ENCODE measurements around the gene SLC8A1. TPM values are rescaled to one million over a fixed set of nuclear protein-coding genes. Genes with fewer than 3 reads are reported as not detected.

The SLC8A1 gene
- total RNA-seq, 1 experiment from 2014 or later = 0.43 TPM

DNA sequence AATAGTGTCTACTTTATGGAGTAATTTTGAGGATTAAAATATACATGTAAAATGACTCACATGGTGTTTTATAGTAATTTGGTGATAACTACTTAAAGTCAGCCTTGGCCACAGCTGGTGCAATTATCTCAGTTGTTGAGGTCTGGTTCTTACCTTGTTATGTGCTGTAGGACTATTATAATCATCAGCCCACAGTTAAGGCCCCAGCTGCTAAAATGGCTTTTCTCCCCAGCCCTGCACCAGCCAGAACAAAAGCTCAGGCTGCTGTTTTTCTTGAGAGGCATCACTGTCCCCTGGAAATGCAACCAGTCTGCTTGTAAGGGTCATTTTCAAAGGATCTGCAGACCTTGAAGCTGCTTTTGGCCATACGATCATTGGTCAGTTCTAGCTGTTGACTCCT lies 389.5 kb downstream of the SLC8A1 start:
- intact Hi-C loops (cut with micrococcal nuclease; ENCODE audit: unreplicated experiment) = no loop called here
- H3K9me3 Mint-ChIP-seq (ENCODE audit: unreplicated experiment) = peaks cover 26% of the 10 kb centered on the region
- TF ChIP-seq, protein P1, sequence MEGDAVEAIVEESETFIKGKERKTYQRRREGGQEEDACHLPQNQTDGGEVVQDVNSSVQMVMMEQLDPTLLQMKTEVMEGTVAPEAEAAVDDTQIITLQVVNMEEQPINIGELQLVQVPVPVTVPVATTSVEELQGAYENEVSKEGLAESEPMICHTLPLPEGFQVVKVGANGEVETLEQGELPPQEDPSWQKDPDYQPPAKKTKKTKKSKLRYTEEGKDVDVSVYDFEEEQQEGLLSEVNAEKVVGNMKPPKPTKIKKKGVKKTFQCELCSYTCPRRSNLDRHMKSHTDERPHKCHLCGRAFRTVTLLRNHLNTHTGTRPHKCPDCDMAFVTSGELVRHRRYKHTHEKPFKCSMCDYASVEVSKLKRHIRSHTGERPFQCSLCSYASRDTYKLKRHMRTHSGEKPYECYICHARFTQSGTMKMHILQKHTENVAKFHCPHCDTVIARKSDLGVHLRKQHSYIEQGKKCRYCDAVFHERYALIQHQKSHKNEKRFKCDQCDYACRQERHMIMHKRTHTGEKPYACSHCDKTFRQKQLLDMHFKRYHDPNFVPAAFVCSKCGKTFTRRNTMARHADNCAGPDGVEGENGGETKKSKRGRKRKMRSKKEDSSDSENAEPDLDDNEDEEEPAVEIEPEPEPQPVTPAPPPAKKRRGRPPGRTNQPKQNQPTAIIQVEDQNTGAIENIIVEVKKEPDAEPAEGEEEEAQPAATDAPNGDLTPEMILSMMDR (IDR thresholded peaks at IDR 0.05; ENCODE audit: insufficient read depth in 1 of 2, low read depth in 1 of 2, low read length in 1 of 2, severe bottlenecking in 1 of 2, unreplicated experiment in 1 of 2) = no peak
- no peaks in the 10 kb centered on the region for H3K27me3 ChIP-seq (replicated peaks; ENCODE audit: control insufficient read depth, insufficient read depth, low read length)
- ChIA-PET CTCF (no interaction called here), POLR2A (no interaction called here)
- H3K9me3 ChIP-seq = peaks cover 2% of the 10 kb centered on the region; the same call in 1 of the 2 replicates
- no peak for DNase-seq
- no peaks in the 10 kb centered on the region for H3K36me3 Mint-ChIP-seq (ENCODE audit: insufficient read depth, unreplicated experiment)
- no peak overlapping the region for H3K4me3 ChIP-seq (ENCODE audit: low read depth, low read length)
- no peaks in the 10 kb centered on the region for H3K4me1 ChIP-seq
- no peaks in the 10 kb centered on the region for H3K4me1 Mint-ChIP-seq (ENCODE audit: low read depth, unreplicated experiment)
- H3K36me3 ChIP-seq (ENCODE audit: control insufficient read depth, insufficient read depth, low read length) = no peaks in the 10 kb centered on the region
- no peak overlapping the region for H3K4me3 Mint-ChIP-seq (ENCODE audit: unreplicated experiment)
- H3K27me3 Mint-ChIP-seq (ENCODE audit: insufficient read depth, unreplicated experiment) = peaks cover 5% of the 10 kb centered on the region
- BruUV-seq (replicated peaks) = no TSS peak
- H3K27ac Mint-ChIP-seq (ENCODE audit: unreplicated experiment) = no peak overlapping the region

DNA sequence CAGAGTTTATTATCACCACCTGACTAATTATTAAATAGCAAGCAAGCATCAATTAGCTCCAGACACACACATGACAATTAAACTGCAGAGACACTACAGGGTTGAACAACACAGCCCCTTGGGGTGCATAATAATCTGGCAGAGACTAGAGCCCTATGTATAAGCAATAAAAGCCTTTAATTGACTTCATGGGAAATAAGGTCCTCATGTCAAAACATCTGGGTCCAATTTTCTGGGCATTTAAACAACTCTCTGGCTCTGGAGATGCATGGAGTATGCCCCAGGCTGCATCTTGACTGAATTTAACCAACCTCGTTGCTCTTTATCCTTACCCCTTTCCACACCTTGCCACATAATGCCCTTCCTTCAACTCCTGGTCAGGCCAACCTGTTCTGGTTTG lies 402.1 kb downstream of the SLC8A1 start:
- no peaks in the 10 kb centered on the region; the same call in 1 of the 2 replicates for H3K27me3 ChIP-seq (replicated peaks; ENCODE audit: control insufficient read depth, insufficient read depth, low read length)
- TF ChIP-seq, protein P1 (IDR thresholded peaks at IDR 0.05; ENCODE audit: insufficient read depth in 1 of 2, low read depth in 1 of 2, low read length in 1 of 2, severe bottlenecking in 1 of 2, unreplicated experiment in 1 of 2) = no peak
- no peaks in the 10 kb centered on the region for H3K4me1 Mint-ChIP-seq (ENCODE audit: low read depth, unreplicated experiment)
- no peaks in the 10 kb centered on the region for H3K4me1 ChIP-seq
- H3K27ac Mint-ChIP-seq (ENCODE audit: unreplicated experiment) = no peak overlapping the region
- no peaks in the 10 kb centered on the region for H3K36me3 ChIP-seq (ENCODE audit: control insufficient read depth, insufficient read depth, low read length)
- H3K9me3 ChIP-seq = no peaks in the 10 kb centered on the region
- no peak overlapping the region for H3K4me3 ChIP-seq (ENCODE audit: low read depth, low read length)
- peaks cover 26% of the 10 kb centered on the region for H3K27me3 Mint-ChIP-seq (ENCODE audit: insufficient read depth, unreplicated experiment)
- DNase-seq = no peak
- BruUV-seq (replicated peaks) = no TSS peak
- no peaks in the 10 kb centered on the region for H3K9me3 Mint-ChIP-seq (ENCODE audit: unreplicated experiment)
- no peak overlapping the region for H3K4me3 Mint-ChIP-seq (ENCODE audit: unreplicated experiment)
- ChIA-PET POLR2A (no interaction called here), CTCF (no interaction called here)
- intact Hi-C loops (cut with micrococcal nuclease; ENCODE audit: unreplicated experiment) = no loop called here
- H3K36me3 Mint-ChIP-seq (ENCODE audit: insufficient read depth, unreplicated experiment) = no peaks in the 10 kb centered on the region

DNA sequence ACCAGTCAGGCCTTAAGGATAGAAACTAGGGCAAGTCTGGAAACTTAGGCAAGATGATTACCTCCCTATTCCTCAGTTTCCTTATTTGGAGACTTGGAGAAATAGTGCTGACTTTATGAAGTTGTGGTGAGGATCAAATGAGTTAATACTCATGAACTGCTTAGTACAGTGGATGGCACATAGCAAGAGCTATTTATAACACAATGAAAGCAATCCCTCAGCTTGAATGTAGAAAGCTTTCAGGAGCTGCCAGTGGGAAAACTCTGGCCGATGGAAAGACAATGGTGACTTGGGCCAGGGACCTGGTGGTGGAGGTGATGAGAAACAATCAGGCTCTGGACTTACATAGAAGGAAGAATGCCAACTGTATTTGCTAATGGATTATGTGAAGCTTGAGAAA lies 403.4 kb downstream of the SLC8A1 start:
- CTCF ChIA-PET = no interaction called here
- H3K27me3 ChIP-seq (replicated peaks; ENCODE audit: control insufficient read depth, insufficient read depth, low read length) = no peaks in the 10 kb centered on the region; the same call in 1 of the 2 replicates
- H3K9me3 ChIP-seq = no peaks in the 10 kb centered on the region
- H3K27me3 Mint-ChIP-seq (ENCODE audit: insufficient read depth, unreplicated experiment) = peaks cover 25% of the 10 kb centered on the region
- no peaks in the 10 kb centered on the region for H3K4me1 ChIP-seq
- no peaks in the 10 kb centered on the region for H3K36me3 Mint-ChIP-seq (ENCODE audit: insufficient read depth, unreplicated experiment)
- POLR2A ChIA-PET = no interaction called here
- DNase-seq = no peak
- TF ChIP-seq, protein P1 (IDR thresholded peaks at IDR 0.05; ENCODE audit: insufficient read depth in 1 of 2, low read depth in 1 of 2, low read length in 1 of 2, severe bottlenecking in 1 of 2, unreplicated experiment in 1 of 2) = no peak
- no peak overlapping the region for H3K27ac Mint-ChIP-seq (ENCODE audit: unreplicated experiment)
- no peak overlapping the region for H3K4me3 ChIP-seq (ENCODE audit: low read depth, low read length)
- no TSS peak for BruUV-seq (replicated peaks)
- no peak overlapping the region for H3K4me3 Mint-ChIP-seq (ENCODE audit: unreplicated experiment)
- H3K36me3 ChIP-seq (ENCODE audit: control insufficient read depth, insufficient read depth, low read length) = no peaks in the 10 kb centered on the region
- H3K9me3 Mint-ChIP-seq (ENCODE audit: unreplicated experiment) = no peaks in the 10 kb centered on the region
- intact Hi-C loops (cut with micrococcal nuclease; ENCODE audit: unreplicated experiment) = no loop called here
- no peaks in the 10 kb centered on the region for H3K4me1 Mint-ChIP-seq (ENCODE audit: low read depth, unreplicated experiment)

All from Caco-2 (cell line).